IMR-90 (cell line): Measurements from ENCODE around the gene MEOX2.

Experiments
- CEBPB ChIP-seq: IDR thresholded peaks from 2 replicates; pipeline ENCODE4 v1.6.1; 2012; ENCODE audit warnings: low read depth, low read length, improper control_type of control experiment
- MAFK ChIP-seq: IDR thresholded peaks from 2 replicates; pipeline ENCODE4 v1.6.1; 2012; ENCODE audit warnings: low read depth, low read length, improper control_type of control experiment
- MAZ ChIP-seq: IDR thresholded peaks from 2 replicates; pipeline ENCODE4 v1.6.1; 2012; ENCODE audit warnings: low read depth, mild to moderate bottlenecking, low read length, improper control_type of control experiment, moderate library complexity, borderline replicate concordance
- POLR2A ChIP-seq: IDR thresholded peaks from 2 replicates; pipeline ENCODE4 v1.6.1; 2012; ENCODE audit warnings: mild to moderate bottlenecking, low read depth, low read length
- RAD21 ChIP-seq: IDR thresholded peaks from 2 replicates; pipeline ENCODE4 v1.6.1; 2012; ENCODE audit warnings: low read length, improper control_type of control experiment
- RFX5 ChIP-seq: IDR thresholded peaks from 2 replicates; pipeline ENCODE4 v1.8.0; 2012; ENCODE audit warnings: low read depth, mild to moderate bottlenecking, low read length, moderate library complexity
- USF2 ChIP-seq: fragments of 150-350 bp; IDR thresholded peaks from 2 replicates; pipeline ENCODE4 v1.6.1; 2017; ENCODE audit warnings: mild to moderate bottlenecking, antibody characterized with exemption, low read length, low read depth
- TF ChIP-seq, protein P1 (sequence below): conservative IDR thresholded peaks from 2 replicates; pipeline ENCODE4 v1.5.1; 2012; ENCODE audit warnings: mild to moderate bottlenecking, low read depth, low read length, improper control_type of control experiment

GRCh38 chr7:15650787-15651186 is 35.7 kb downstream of the MEOX2 start:
- TF ChIP-seq, protein P1, sequence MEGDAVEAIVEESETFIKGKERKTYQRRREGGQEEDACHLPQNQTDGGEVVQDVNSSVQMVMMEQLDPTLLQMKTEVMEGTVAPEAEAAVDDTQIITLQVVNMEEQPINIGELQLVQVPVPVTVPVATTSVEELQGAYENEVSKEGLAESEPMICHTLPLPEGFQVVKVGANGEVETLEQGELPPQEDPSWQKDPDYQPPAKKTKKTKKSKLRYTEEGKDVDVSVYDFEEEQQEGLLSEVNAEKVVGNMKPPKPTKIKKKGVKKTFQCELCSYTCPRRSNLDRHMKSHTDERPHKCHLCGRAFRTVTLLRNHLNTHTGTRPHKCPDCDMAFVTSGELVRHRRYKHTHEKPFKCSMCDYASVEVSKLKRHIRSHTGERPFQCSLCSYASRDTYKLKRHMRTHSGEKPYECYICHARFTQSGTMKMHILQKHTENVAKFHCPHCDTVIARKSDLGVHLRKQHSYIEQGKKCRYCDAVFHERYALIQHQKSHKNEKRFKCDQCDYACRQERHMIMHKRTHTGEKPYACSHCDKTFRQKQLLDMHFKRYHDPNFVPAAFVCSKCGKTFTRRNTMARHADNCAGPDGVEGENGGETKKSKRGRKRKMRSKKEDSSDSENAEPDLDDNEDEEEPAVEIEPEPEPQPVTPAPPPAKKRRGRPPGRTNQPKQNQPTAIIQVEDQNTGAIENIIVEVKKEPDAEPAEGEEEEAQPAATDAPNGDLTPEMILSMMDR, result no peak
- TF ChIP-seq CEBPB (no peak), RFX5 (no peak), RAD21 (no peak), MAZ (no peak), POLR2A (no peak), USF2 (no peak), MAFK (no peak)
